Measurements from ENCODE around the gene RNU2-1.
"Not testable (repeated sequence)": the region's sequence is repeated elsewhere in the genome, so short reads cannot be mapped to it uniquely, and the experiment has no call there.

Gene RNU2-1

DNA sequence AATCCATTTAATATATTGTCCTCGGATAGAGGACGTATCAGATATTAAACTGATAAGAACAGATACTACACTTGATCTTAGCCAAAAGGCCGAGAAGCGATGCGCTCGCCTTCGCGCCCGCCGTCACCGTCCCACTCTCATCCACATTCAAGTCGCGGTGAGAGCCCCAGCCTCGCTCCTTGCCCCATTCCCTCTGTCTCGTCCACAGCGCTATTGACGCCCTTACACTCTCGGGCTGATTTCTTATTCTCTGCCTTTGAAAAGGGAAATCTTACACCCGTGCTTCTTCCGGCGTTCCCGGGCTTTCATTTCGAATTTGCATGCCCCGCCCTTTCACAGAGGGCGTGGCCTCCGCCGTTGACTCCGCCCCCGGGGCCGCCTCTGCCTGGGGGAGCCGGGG, at the start of gene RNU2-1:
TSS of gene RNU2-1 (minus strand) at position 101 of the 400 bp plus-strand sequence.
- DNase-seq (ENCODE audit: low read depth): not testable (repeated sequence)

DNA sequence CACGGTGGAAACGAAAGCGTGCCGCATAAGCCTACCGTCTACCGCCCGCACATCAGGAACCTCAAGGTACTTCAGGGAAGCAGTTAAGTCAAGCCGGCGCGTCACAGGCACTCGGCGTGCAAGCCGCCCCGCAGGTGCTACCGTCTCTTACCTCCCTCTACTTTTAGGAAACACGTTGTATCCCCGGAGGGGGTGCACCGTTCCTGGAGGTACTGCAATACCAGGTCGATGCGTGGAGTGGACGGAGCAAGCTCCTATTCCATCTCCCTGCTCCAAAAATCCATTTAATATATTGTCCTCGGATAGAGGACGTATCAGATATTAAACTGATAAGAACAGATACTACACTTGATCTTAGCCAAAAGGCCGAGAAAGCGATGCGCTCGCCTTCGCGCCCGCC, 39.1 kb upstream of the RNU2-1 start:
- DNase-seq (ENCODE audit: low read depth): not testable (repeated sequence)

DNA sequence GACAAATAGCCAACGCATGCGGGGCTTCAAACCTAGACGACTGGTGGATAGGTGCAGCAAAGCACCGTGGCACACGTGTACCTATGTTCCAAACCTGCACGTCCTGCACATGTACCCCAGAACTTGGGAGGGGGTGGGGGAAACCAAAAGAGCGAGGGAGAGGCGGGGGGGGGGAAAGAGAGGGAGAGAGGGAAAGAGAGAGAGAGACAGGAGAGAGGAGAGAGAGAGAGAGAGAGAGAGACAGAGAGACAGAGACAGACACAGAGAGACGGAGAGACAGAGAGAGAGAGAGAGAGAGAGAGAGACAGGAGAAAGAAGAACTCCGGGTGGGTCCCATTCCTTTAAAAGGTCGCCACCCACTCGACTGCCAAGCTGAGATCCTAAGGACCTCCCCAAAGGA, 38.7 kb upstream of the RNU2-1 start:
- not testable (repeated sequence) for DNase-seq (ENCODE audit: low read depth)

DNA sequence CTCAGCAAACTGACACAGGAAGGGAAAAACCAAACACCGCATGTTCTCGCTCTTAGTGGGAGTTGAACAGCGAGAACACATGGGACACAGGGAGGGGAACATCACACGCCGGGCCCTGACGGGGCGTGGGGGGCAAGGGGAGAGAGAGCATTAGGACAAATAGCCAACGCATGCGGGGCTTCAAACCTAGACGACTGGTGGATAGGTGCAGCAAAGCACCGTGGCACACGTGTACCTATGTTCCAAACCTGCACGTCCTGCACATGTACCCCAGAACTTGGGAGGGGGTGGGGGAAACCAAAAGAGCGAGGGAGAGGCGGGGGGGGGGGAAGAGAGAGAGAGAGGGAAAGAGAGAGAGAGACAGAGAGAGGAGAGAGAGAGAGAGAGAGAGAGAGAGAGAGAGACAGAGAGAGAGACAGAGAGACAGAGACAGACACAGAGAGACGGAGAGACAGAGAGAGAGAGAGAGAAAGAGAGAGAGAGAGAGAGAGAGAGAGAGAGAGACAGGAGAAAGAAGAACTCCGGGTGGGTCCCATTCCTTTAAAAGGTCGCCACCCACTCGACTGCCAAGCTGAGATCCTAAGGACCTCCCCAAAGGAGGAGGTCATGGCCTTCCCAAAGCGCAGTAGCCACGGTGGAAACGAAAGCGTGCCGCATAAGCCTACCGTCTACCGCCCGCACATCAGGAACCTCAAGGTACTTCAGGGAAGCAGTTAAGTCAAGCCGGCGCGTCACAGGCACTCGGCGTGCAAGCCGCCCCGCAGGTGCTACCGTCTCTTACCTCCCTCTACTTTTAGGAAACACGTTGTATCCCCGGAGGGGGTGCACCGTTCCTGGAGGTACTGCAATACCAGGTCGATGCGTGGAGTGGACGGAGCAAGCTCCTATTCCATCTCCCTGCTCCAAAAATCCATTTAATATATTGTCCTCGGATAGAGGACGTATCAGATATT, 37.1 kb upstream of the RNU2-1 start:
- not testable (repeated sequence) for DNase-seq (ENCODE audit: low read depth)

DNA sequence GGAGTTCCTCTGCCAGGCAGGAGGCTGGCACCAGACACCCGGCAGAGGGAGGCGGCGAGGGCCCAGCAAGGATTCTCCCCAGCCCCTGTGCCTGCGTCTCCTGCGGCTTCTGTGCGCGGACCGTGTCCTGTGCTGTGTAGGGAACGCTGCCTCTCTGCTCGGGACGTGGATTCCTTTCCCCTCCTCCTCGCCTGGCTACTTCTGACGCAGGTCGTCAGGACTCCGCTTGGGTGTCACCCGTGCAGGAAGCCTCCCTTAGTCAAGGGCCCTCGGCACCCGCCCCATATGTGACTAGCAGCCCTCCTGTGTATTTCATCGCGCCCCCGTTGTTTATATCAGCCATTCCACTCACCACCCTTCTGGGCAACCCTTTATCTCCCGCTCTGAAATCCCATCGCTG, 12.7 kb upstream of the RNU2-1 start:
- not testable (repeated sequence) for DNase-seq (ENCODE audit: low read depth)

DNA sequence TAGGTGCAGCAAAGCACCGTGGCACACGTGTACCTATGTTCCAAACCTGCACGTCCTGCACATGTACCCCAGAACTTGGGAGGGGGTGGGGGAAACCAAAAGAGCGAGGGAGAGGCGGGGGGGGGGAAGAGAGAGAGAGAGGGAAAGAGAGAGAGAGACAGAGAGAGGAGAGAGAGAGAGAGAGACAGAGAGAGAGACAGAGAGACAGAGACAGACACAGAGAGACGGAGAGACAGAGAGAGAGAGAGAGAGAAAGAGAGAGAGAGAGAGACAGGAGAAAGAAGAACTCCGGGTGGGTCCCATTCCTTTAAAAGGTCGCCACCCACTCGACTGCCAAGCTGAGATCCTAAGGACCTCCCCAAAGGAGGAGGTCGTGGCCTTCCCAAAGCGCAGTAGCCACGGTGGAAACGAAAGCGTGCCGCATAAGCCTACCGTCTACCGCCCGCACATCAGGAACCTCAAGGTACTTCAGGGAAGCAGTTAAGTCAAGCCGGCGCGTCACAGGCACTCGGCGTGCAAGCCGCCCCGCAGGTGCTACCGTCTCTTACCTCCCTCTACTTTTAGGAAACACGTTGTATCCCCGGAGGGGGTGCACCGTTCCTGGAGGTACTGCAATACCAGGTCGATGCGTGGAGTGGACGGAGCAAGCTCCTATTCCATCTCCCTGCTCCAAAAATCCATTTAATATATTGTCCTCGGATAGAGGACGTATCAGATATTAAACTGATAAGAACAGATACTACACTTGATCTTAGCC, 7.0 kb upstream of the RNU2-1 start:
- not testable (repeated sequence) for DNase-seq (ENCODE audit: low read depth)

DNA sequence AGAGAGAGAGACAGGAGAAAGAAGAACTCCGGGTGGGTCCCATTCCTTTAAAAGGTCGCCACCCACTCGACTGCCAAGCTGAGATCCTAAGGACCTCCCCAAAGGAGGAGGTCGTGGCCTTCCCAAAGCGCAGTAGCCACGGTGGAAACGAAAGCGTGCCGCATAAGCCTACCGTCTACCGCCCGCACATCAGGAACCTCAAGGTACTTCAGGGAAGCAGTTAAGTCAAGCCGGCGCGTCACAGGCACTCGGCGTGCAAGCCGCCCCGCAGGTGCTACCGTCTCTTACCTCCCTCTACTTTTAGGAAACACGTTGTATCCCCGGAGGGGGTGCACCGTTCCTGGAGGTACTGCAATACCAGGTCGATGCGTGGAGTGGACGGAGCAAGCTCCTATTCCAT, 5.8 kb upstream of the RNU2-1 start:
- DNase-seq (ENCODE audit: low read depth): not testable (repeated sequence)

DNA sequence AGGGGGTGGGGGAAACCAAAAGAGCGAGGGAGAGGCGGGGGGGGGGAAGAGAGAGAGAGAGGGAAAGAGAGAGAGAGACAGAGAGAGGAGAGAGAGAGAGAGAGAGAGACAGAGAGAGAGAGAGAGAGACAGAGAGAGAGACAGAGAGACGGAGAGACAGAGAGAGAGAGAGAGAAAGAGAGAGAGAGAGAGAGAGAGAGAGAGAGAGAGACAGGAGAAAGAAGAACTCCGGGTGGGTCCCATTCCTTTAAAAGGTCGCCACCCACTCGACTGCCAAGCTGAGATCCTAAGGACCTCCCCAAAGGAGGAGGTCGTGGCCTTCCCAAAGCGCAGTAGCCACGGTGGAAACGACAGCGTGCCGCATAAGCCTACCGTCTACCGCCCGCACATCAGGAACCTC, 514 bp downstream of the RNU2-1 start:
- DNase-seq (ENCODE audit: low read depth): not testable (repeated sequence)

DNA sequence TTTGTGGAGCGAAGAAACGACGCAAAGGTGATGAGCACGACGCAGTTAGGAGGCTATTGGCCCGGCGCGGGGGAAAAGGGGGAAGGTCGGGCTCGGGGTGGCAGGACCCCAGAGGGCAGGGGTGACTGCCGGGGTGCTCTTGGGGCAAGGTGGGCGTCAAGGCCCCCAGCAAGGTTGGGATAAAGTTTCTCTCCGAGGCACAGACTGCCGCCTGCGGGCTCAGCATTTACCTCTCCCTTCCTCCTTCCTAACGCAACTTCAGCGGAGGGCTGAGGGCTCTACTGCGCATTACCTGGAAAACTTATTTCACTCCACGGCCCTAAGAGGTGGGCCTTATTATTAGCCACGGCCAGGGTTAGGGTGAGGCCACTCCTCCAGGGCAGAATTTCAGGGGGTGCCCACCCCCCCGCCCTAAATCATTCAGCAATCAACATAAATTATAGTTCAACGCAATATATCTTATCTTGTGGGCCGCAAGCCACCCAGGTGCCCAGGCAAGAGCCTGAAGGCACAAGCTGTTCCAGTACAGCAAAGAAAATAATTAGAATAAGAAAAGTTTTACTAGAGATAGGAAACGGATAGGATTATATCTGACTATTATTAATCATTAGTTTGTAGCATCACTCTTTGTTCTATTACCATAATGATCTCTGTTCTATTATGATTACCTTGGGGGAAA, 1.6 kb downstream of the RNU2-1 start:
- DNase-seq (ENCODE audit: low read depth): not testable (repeated sequence)

DNA sequence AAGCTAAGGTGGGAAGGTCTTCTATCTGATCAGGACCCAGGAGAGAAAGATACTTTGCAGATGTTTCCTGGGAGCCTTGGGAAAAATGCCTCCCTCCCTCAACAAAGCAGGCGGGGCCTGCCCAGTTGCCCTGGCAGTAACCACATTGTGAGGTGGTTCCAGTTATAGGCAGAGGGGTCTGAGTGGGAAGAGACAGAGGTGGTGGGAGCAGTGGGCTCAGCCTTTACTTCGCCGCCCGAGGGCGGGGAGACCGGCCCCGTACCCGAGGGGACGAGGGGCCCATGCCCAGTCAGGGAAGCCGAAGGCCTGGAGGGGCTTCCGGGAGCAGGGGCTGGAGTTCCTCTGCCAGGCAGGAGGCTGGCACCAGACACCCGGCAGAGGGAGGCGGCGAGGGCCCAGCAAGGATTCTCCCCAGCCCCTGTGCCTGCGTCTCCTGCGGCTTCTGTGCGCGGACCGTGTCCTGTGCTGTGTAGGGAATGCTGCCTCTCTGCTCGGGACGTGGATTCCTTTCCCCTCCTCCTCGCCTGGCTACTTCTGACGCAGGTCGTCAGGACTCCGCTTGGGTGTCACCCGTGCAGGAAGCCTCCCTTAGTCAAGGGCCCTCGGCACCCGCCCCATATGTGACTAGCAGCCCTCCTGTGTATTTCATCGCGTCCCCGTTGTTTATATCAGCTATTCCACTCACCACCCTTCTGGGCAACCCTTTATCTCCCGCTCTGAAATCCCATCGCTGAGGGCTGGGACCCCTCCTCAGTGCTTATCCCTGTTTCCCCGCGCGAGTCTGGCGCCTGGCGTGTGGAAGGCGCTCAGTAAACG, 2.4 kb downstream of the RNU2-1 start:
- DNase-seq (ENCODE audit: low read depth): not testable (repeated sequence)

DNA sequence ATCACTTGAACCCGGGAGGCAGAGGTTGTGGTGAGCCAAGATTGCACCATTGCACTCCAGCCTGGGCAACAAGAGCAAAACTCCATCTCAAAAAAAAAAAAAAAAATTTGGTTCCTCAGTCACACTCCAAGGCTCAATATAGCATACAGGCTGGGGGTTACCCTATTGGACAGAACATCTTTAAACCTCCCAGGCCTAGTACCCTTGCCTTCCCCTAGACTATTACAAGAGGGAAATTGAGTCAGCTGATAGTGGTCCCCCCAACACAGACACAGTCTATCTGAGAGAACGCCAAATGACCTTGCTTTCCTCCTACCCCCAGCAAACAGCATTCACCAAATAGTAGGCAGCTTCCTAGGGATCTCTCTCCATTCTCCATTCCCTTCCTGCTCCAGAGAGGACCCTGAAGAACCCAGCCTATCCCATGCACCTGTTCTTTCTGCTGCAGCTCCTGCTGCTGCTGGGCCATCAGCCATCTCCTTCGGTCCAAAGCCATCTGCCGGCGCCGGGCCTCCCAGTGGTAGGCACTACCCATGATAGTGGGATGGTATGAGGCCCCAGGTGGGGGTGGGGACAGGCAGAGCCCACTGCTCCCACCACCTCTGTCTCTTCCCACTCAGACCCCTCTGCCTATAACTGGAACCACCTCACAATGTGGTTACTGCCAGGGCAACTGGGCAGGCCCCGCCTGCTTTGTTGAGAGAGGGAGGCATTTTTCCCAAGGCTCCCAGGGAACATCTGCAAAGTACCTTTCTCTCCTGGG, 5.6 kb downstream of the RNU2-1 start, which contains the start of gene CCDC200:
TSS of gene CCDC200 (minus strand) at position 604 of the 763 bp plus-strand sequence. CDS start at position 535, 69 bp downstream.
- DNase-seq (ENCODE audit: low read depth): not testable (repeated sequence)

DNA sequence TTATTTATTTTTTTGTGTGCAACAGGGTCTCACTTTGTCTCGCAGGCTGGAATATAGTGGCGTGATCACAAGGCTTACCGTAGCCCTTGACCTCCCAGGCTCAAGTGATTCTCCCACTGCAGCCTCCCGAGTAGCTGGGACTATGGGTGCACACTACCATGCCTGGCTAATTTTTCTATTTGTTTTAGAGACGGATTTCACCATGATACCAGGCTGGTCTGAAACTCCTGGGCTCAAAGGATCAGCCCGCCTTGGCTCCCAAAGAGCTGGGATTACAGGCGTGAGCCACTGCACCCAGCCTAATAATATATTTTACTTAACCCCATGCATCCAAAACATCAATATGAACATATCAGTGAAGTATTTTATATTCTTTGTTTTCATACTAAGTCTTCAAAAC, 7.4 kb downstream of the RNU2-1 start:
- no peak for DNase-seq (ENCODE audit: low read depth)

DNA sequence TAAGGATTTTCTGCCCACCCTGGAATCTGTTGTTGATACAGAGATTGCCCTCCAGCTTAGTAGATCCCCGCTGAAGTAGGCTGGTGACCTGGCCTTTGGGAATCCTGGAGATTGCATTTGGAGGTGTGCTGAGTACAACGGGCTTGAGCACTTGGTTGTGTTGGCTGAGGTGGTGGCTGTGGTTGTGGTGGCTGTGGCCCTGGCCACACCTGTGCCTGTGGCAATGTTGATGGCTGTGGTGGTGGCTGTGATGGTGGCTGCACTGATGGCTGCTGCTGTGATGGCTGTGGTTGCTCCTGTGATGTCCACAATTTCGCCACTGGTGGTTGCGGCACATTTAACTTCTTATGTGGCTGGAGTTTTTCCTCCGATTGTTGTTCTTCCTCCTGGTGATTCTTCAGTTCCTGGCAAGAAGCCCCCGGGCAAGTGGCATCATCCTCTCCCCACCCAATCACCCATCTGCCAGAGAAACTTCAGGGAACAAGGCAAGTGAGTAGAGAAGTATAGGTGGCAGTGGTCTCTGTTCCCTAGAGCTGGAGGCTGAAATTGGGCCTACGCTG, 9.6 kb downstream of the RNU2-1 start:
- no peak for DNase-seq (ENCODE audit: low read depth)

DNA sequence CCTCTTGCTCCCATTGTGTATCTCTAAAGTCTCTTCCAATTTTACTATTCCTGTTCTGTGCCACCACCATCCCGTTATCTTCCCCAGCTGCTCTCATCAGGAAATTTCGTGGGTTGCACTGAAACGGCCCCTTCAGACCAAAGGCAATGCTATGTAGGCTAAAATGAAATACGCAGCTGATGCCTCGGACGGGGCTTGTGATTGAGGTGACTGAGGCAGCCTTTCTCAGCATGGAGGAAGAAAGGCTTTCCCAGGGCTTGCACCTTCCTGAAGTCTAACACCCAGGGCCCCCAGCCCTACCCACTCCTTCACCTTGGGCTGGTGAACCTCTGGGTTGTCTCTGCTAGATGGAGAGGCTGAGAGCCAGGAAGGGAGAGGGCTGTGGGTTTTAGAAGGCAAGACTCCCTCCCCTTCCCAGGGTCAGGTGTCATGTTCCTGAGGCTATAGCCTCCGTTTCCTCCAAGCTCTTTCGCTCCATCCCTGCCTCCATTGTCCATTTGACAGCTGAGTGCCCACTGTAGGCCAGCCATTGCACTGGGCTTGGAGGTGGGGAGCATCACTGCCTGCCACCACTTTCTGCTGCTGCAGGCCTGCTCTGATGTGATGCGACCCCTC, 13.2 kb downstream of the RNU2-1 start:
- no peak for DNase-seq (ENCODE audit: low read depth)

DNA sequence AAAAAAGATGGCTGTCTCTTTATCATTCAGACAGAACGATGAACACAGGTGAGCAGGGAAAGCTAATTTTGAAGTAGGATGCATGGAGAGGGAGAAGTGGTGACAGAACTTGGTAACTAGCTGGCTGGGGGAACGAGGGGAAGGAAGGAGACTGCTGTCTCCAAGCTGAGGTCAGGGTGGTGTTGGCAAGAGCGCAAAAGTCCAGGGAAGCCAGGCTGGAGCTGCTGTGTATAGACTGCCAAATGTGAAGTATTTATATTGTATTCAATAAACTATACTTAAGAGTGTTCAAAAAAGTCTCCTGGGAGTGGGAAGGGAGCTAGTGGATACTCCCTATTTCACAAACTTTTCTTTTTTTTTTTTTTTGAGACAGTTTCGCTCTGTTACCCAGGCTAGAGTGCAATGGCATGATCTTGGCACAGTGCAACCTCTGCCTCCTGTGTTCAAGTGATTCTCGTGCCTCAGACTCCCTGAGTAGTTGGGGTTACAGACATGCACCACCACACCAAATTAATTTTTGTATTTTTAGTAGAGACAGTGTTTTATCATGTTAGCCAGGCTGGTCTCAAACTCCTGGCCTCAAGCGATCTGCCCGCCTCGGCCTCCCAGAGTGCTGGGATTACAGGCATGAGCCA, 13.9 kb downstream of the RNU2-1 start:
- DNase-seq (ENCODE audit: low read depth): no peak

DNA sequence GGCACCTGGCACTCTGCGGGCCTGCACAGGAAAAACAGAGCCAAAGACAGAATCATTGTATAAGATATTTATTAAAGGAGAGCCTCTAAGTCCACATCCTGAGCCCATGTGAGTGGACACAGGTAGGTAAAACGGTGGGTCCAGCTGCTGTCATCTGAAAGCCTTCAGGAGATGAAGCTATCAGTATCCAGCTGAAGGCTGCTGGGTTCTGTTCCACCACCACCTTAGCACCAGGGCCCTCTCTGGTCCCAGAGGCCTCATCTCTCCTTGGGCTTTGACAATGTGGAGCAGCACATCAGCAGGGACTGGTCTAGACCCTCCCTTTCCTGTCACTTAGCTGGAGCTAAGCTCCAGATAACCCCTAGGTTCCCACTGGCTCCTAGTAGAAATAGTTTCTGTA, 14.8 kb downstream of the RNU2-1 start:
- no peak for DNase-seq (ENCODE audit: low read depth)

DNA sequence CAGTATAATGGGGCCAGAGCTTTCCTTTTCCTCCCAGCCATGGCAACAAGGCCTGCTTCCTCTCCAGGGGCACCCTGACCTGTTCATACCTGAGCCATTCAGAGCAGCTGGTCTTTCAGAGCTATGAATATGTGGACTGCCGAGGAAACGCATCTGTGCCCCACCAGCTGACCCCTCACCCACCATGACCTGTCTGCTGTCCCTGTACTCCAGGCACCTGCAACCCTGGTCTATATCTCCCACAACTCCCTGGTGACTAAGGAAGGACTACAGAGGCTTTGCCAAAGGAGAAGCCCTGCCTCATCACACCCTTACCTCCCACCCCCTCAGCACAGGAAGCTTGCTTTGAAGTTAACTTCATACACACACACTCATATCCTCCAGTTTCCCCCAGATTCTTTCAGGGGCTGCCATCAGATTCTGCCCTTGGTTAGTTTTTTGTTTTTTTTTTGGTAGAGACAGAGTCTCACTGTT, 16.1 kb downstream of the RNU2-1 start:
- no peak for DNase-seq (ENCODE audit: low read depth)

DNA sequence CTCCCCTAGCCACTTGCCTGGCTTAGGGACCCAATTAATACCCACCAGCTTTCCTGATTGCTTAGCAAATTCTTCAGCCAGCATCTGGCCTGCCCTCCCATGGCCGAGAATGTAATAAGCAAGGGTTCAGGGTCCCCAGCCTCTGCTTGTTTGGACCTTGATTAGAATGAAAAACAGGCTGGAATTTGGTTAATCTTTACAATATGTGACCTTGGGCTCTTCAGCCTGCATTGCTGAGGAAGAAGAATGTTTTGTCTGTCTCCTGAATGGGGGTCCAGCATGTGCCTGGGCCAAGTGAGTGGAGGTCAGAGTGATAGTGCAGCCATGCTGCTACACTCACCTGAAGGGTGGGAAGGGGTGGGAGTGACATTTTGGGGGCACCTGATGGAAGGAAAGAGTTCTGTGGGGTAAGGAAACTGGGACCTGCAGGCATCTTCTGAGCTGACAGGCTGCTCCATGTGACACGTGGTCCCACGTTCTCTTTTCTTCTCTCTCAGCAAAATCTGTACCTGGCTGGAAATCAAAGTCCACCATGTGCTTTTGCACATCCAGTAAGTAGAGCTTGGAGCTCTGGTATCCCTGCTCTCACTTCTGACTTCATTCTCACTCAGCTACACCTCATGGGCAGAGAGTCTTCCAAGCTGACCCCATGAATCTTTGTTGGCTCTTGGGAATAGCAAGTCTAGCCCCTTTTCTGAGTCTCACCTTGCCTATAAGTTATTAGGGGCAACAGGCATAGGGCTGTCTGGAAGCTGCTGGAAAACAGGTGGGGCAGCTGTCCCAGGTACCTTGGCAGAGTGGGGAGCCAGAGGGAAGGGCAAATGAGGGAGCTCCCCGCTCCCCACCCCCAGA, 16.8 kb downstream of the RNU2-1 start:
- DNase-seq (ENCODE audit: low read depth): no peak

All from activated T-cell treated with anti-CD3 and anti-CD28 coated beads for 1 hour (primary cell).